ENCODE data around the gene ASB6. TPM values are rescaled to one million over a fixed set of nuclear protein-coding genes. Genes with fewer than 3 reads are reported as not detected.

Gene ASB6
- total and polyA plus RNA-seq, 2 of the 13 experiments (the other 11 are each of a cell fraction or from before 2014, with no cell fraction given), result 8.2 to 8.4 TPM

- TF ChIP-seq ZHX2 (IDR thresholded peaks at IDR 0.05; ENCODE audit: low read depth), result peak; percentile 71
- TF ChIP-seq ZHX2 (CRISPR knock-in tag; IDR thresholded peaks at IDR 0.05; ENCODE audit: borderline replicate concordance), result peak; percentile 82
- TF ChIP-seq ZNF407 (CRISPR knock-in tag; IDR thresholded peaks at IDR 0.05; ENCODE audit: not compliant biosample characterization), result no peak
- peak; percentile 54 for TF ChIP-seq ZNF281 (CRISPR knock-in tag; IDR thresholded peaks at IDR 0.05; ENCODE audit: borderline replicate concordance)
- TF ChIP-seq AHR (CRISPR knock-in tag; IDR thresholded peaks at IDR 0.05), result no peak
- TF ChIP-seq SMYD3 (CRISPR knock-in tag; IDR thresholded peaks at IDR 0.05), result no peak
- TF ChIP-seq ZBTB26 (CRISPR knock-in tag; IDR thresholded peaks at IDR 0.05; ENCODE audit: borderline replicate concordance), result no peak
Observed at GRCh38 chr9:129626079-129626624, 15.8 kb downstream of the ASB6 start, which contains the start of gene NTMT1 (continued).
